Effector memory CD4-positive, alpha-beta T cell (primary cell): Measurements from ENCODE around the gene GSTM5.
"Not testable (repeated sequence)": the region's sequence is repeated elsewhere in the genome, so short reads cannot be mapped to it uniquely, and the experiment has no call there.

Source experiments
- DNase-seq, 3 donors: peaks; one replicate each; pipeline ENCODE4 v3.0.0-alpha.2; 2020
- H3K27ac ChIP-seq: 2 replicates; pipeline ENCODE4 v1.7.0; 2013; ENCODE audit warnings: mild to moderate bottlenecking, low read length, moderate library complexity; ENCODE audit not compliant: insufficient read depth, poor library complexity, severe bottlenecking
- H3K27me3 ChIP-seq: replicated peaks from 2 replicates; pipeline ENCODE4 v1.7.0; 2013; ENCODE audit warnings: mild to moderate bottlenecking, low read length; ENCODE audit not compliant: insufficient read depth, control insufficient read depth, poor library complexity, severe bottlenecking
- H3K36me3 ChIP-seq: 2 replicates; pipeline ENCODE4 v1.7.0; 2013; ENCODE audit warnings: mild to moderate bottlenecking, low read length, moderate library complexity; ENCODE audit not compliant: control insufficient read depth, insufficient read depth
- H3K4me1 ChIP-seq: 2 replicates; pipeline ENCODE4 v1.7.0; 2013; ENCODE audit warnings: low read length, mild to moderate bottlenecking; ENCODE audit not compliant: control insufficient read depth, insufficient read depth, poor library complexity, severe bottlenecking
- H3K4me3 ChIP-seq: 2 replicates; pipeline ENCODE4 v1.7.0; 2013; ENCODE audit warnings: low read length, low read depth, mild to moderate bottlenecking; ENCODE audit not compliant: insufficient read depth, poor library complexity, severe bottlenecking
- H3K9me3 ChIP-seq: 2 replicates; pipeline ENCODE4 v1.7.0; 2013; ENCODE audit warnings: mild to moderate bottlenecking, low read length, moderate library complexity; ENCODE audit not compliant: control insufficient read depth

GSTM5 gene

DNA sequence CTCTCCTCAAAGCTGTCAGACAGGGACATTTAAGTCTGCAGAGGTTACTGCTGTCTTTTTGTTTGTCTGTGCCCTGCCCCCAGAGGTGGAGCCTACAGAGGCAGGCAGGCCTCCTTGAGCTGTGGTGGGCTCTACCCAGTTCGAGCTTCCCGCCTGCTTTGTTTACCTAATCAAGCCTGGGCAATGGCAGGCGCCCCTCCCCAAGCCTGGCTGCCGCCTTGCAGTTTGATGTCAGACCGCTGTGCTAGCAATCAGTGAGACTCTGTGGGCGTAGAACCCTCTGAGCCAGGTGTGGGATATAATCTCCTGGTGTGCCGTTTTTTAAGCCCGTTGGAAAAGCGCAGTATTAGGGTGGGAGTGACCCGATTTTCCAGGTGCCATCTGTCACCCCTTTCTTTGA is 36.3 kb downstream of the GSTM5 start:
- H3K4me1 ChIP-seq, H3K27ac ChIP-seq, H3K36me3 ChIP-seq, H3K27me3 ChIP-seq, DNase-seq, H3K9me3 ChIP-seq, H3K4me3 ChIP-seq: not testable (repeated sequence)

DNA sequence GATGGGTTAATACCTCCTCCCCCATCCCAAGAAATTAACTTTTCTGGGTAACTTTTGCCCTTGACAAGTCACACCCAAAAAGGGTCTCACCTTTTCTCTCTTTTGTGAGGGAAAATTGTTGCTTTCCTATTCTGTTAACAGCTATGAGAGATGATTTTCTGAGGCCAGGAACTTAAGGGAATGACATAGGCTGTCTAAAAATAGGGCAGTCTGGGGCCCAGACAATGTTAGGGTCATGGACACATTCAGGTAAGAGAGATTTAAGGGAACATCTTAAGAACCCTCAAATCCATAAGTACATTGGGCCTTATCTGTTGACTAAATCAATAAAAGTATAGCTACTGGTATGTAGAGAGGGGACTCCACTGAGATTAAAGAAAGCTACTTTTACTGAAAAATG is 37.2 kb downstream of the GSTM5 start:
- no peaks in the 10 kb centered on the region for H3K9me3 ChIP-seq
- no peak for DNase-seq
- H3K4me1 ChIP-seq = no peaks in the 10 kb centered on the region
- no peaks in the 10 kb centered on the region for H3K36me3 ChIP-seq
- H3K27me3 ChIP-seq = no peaks in the 10 kb centered on the region
- no peak overlapping the region for H3K4me3 ChIP-seq
- no peak overlapping the region for H3K27ac ChIP-seq

DNA sequence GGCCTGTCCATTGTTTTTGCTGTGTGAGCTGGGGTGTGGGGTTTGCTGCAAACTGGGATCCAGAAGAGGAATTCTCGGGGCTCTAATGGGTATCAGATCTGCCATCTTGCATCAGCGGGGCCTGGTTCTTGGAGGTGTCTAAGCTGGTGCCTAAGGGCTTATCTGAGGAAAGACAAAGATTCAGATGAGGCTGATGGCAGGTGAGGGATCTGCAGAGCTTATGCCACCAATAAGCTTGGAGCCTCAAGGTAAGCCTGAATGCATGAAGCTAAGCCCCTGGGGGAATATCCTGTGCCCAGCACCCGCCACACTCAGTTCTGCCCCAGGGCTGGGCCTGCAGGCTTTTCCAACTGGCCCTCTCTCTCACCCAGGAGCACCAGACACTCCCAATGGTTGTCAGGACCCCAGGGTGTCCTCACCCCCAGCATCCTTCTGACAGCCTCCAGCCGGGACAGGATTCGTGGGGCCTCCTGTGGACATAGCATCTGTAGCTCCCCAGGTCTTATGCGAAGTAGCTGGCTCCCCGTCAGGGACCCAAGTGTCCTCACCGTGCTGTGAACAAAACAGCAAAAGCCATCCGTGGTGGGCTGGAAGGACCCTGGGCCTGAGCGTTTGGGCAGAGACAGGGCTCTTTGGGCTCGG is 38.3 kb downstream of the GSTM5 start:
- H3K9me3 ChIP-seq = no peaks in the 10 kb centered on the region
- H3K4me1 ChIP-seq = no peaks in the 10 kb centered on the region
- H3K27ac ChIP-seq = no peak overlapping the region
- no peak for DNase-seq
- no peaks in the 10 kb centered on the region for H3K36me3 ChIP-seq
- H3K27me3 ChIP-seq = no peaks in the 10 kb centered on the region
- H3K4me3 ChIP-seq = no peak overlapping the region

DNA sequence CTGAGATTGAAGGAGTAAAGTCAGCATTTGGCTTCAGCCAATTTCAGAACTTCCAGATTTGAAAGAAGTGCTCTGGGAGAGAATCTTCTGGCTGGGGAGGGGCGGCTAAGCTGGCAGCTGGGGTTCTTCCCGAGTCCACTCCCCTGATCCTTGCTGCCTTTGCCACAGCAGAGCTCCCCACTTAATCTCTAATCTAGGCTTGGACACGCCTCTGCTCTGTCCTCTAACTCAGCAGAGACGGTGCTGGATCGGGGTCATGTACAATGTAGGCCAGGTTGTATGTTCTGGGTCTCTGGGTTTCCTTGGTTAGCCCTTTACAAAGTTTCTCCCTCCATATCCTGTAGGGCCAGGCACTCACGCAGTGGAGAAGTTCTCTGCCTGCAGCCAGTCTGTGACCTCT is 38.9 kb downstream of the GSTM5 start:
- no peak for DNase-seq
- Histone ChIP-seq H3K4me1 (no peaks in the 10 kb centered on the region), H3K27me3 (no peaks in the 10 kb centered on the region), H3K4me3 (no peak overlapping the region), H3K27ac (no peak overlapping the region), H3K36me3 (no peaks in the 10 kb centered on the region), H3K9me3 (no peaks in the 10 kb centered on the region)

- no peak overlapping the region for H3K4me3 ChIP-seq
- no peaks in the 10 kb centered on the region for H3K9me3 ChIP-seq
- no peaks in the 10 kb centered on the region for H3K36me3 ChIP-seq
Observed at GRCh38 chr1:109751531-109752260, 39.6 kb downstream of the GSTM5 start.

DNA sequence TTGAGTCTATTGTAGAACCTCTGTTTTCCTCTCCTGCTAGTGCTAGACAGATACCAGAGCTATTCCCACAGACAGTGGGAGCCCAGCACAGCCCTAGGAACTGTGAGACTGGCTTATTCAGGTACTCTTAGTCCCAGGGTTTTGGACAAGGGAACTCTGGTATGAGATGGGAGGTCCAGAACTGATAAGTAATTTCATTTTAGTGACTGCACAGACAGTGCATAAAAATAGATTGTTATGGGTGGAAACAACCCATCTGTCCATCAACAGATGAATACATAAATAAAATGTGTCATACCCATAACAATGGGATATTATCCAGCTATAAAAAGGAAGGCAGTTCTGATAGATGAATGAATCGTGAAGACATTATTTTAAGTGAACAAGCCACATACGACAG is 42.7 kb downstream of the GSTM5 start:
- Histone ChIP-seq H3K4me1 (no peaks in the 10 kb centered on the region), H3K36me3 (no peaks in the 10 kb centered on the region), H3K27me3 (no peaks in the 10 kb centered on the region), H3K4me3 (no peak overlapping the region), H3K9me3 (no peaks in the 10 kb centered on the region), H3K27ac (no peak overlapping the region)
- no peak for DNase-seq

More at GRCh38 chr1:109751531-109752260, 39.6 kb downstream of the GSTM5 start:
- H3K27me3 ChIP-seq = no peaks in the 10 kb centered on the region
- no peak for DNase-seq
- H3K27ac ChIP-seq = no peak overlapping the region
- no peaks in the 10 kb centered on the region for H3K4me1 ChIP-seq

GRCh38 chr1:109756325-109756724 is 44.3 kb downstream of the GSTM5 start:
- not testable (repeated sequence) for H3K36me3 ChIP-seq, H3K27me3 ChIP-seq, H3K9me3 ChIP-seq, H3K4me3 ChIP-seq, H3K4me1 ChIP-seq, H3K27ac ChIP-seq, DNase-seq

DNA sequence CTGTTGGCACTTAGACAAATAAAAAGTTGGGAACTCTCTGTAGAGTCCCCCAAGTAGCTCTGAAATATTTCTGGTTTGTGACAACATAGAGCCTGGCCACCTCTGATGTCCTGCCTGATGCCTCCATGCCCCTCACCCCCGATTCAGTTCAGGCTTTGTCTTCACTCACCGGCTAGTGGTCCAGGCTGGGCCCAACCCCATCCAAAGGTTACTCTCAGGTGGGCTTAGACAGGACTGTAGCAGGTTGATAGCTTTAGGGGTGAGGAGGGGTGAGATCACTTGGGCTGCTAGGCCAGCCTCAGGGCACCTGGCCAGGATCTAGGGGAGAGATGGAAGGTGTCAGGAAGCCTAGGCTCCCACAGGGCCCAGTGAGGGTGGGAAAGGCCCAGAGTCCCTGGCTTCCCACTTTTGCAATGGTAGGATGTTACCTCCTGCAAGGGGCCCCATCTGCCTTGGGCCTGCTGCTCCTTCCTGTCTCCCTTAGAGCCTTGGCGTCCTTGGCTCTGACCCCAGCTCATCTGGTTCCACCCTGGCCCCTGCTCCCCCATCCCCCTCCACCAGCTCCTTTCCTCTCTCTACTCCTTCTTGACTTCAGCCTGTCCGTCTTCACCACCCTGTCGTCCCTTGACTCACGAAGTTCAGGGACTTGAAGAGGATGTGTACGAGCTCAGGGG is 44.9 kb downstream of the GSTM5 start:
- no peaks in the 10 kb centered on the region for H3K27me3 ChIP-seq

DNA sequence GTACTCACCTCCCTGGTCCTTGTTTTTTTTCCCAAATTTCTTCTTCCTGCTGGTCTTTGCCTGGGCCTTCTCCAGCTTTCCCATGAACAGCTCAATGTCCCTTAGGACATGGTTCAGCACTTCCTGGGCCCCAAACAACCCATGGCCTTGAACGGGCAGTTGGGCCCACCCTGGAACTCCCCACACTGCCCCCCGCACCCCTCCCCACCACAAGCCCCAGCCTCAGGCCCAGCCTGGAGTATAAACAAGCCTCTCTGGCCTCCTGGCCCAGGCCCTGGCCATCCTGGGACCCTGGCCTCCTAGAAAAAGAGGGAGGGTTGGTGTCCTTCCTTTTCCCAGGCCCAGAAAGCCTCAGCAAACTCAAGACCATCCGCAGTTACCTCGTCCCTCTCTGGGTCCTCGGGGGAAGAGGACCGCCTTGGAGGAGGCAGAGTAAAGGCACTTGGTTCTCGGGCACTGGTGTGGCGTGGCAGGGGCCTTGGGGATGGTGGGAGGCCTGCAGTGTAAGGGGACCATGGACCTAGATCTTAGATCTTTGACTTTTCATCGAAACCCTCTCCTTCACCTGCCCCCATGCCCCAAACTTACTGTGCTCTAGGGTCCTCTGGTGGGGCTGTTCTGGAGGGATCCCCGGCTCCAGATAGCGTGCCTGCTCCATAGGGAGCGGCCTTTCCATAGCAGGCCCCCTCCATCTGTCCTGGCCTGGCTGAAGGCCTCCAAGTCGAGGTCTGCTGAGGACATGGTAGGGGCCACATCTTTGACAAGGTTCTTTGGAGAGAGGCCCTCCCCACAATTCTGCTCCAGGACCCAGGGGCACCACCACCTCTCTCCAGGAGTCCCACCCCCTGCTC is 46.1 kb downstream of the GSTM5 start:
- no peaks in the 10 kb centered on the region for H3K9me3 ChIP-seq
- no peaks in the 10 kb centered on the region for H3K27me3 ChIP-seq
- no peaks in the 10 kb centered on the region for H3K4me1 ChIP-seq
- no peak overlapping the region for H3K27ac ChIP-seq
- H3K36me3 ChIP-seq = no peaks in the 10 kb centered on the region
- no peak overlapping the region for H3K4me3 ChIP-seq
- DNase-seq = no peak

More for the DNA sequence above, 44.9 kb downstream of the GSTM5 start:
- Histone ChIP-seq H3K4me1 (no peaks in the 10 kb centered on the region), H3K4me3 (no peak overlapping the region), H3K27ac (no peak overlapping the region), H3K36me3 (no peaks in the 10 kb centered on the region), H3K9me3 (no peaks in the 10 kb centered on the region)
- DNase-seq = no peak
